Sigmoid colon (tissue), 4 donors: Measurements from ENCODE around the gene BCL2L15.

Source experiments
- CTCF ChIP-seq, 4 experiments: fragments of 450-650 bp in 3 of 4; fragments of 200-600 bp in 1 of 4; IDR thresholded peaks; one replicate each; pipeline ENCODE4 v1.5.1; 2016 to 2019; ENCODE audit warnings: antibody characterized with exemption in 4 of 4, mild to moderate bottlenecking in 3 of 4, moderate library complexity in 2 of 4
- POLR2A ChIP-seq, 2 donors: fragments of 450-650 bp; IDR thresholded peaks; one replicate each; pipeline ENCODE4 v1.6.1; 2016; ENCODE audit warnings: antibody characterized with exemption in 2 of 2, mild to moderate bottlenecking in 2 of 2, moderate library complexity in 2 of 2
- POLR2AphosphoS5 ChIP-seq, 4 donors: sonication (generic); formaldehyde crosslinking; IDR thresholded peaks; one replicate each; pipeline ENCODE4 v1.6.1; 2017; ENCODE audit warnings: antibody characterized with exemption in 4 of 4

DNA sequence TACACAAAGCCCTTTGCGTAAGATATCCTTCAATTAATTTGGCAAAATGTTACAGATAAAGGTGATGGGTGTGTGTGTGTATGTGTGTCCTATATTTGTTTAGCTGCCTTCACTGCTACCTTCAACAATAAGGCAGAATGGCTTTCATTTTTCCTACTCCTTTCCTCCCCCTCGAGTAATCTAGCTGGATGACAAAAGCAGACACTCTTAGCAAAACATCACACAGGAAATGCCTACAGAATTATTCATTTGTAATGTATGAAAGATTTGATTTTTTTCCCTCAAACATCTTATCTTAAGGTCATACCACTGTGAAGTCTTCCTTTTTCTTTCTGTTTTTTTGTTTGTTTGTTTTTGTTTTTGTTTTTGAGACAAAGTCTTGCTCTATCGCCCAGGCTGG, 26.5 kb downstream of the BCL2L15 start:
- no peak for TF ChIP-seq CTCF (IDR thresholded peaks at IDR 0.05)
- TF ChIP-seq POLR2AphosphoS5 (IDR thresholded peaks at IDR 0.05), result no peak
- TF ChIP-seq POLR2A (IDR thresholded peaks at IDR 0.05), result no peak
